Psoas muscle (tissue), 8 donors: ENCODE results near the gene PDGFC. TPM values are rescaled to one million over a fixed set of nuclear protein-coding genes. Genes with fewer than 3 reads are reported as not detected.

Source experiments
- ATAC-seq, 4 donors: fragments of 200-7000 bp; cut with Tn5 transposase; one replicate each; pipeline ENCODE4 v1.9.1; 2020; ENCODE audit warnings: moderate library complexity in 3 of 4, mild to moderate bottlenecking in 2 of 4
- DNase-seq, 2 donors: peaks; one replicate each; pipeline ENCODE4 v3.0.0-alpha.2; 2020
- H3K27ac ChIP-seq: fragments of 200-600 bp; one replicate; pipeline ENCODE4 v1.8.0; 2022
- H3K27me3 ChIP-seq, 3 donors: fragments of 200-600 bp in 1 of 3; one replicate each; pipeline versions ENCODE4 v1.6.1 to v1.8.0; 2013 to 2022; ENCODE audit warnings: low read length in 2 of 3, mild to moderate bottlenecking in 2 of 3, moderate library complexity in 1 of 3; ENCODE audit not compliant: insufficient read depth in 3 of 3
- H3K36me3 ChIP-seq, 2 donors: fragments of 200-600 bp in 1 of 2; one replicate each; pipeline versions ENCODE4 v1.6.1 to v1.8.0; 2013 to 2022; ENCODE audit warnings: low read depth in 1 of 2, mild to moderate bottlenecking in 1 of 2, moderate library complexity in 1 of 2; ENCODE audit not compliant: insufficient read depth in 1 of 2
- H3K4me1 ChIP-seq: fragments of 200-600 bp; one replicate; pipeline ENCODE4 v1.8.0; 2022
- H3K4me3 ChIP-seq: fragments of 200-600 bp; one replicate; pipeline ENCODE4 v1.8.0; 2022; ENCODE audit warnings: mild to moderate bottlenecking
- H3K9me3 ChIP-seq: fragments of 200-600 bp; one replicate; pipeline ENCODE4 v1.8.0; 2022
- WGBS, 3 donors: extraction: QIAGEN DNeasy Blood & Tissue Kit; methylation state at CpG; one replicate each; pipeline versions ENCODE4 v1.1.6 to v1.1.7; 2013; 5-methylcytosine and 5-hydroxymethylcytosine counted together
- intact Hi-C, 2 donors: fragments of 100-400 bp; cut with DNase I; formaldehyde crosslinking; loops; one replicate each; pipeline versions ENCODE4 v1.11.0 to v1.14.2; 2022
- polyA plus RNA-seq, 3 donors: library from polyadenylated mRNA; stranded (reverse); fragments of 200-250 nt; gene quantifications; one replicate each; pipeline ENCODE4 v1.2.3, GENCODE V29; 2013
- total RNA-seq, 4 donors: library from RNA; stranded (reverse); fragmentation: NEBNext Ultra II Directional in 2 of 4; extraction: Animal tissue kit (Norgen Biotek cat#: 25700) in 2 of 4; gene quantifications; one replicate each; pipeline versions ENCODE4 v1.2.1 to v1.2.4, GENCODE V29; 2021 to 2023
- TF ChIP-seq, protein P1 (sequence below): fragments of 200-600 bp; IDR thresholded peaks from one replicate; pipeline ENCODE4 v1.8.0; 2022; ENCODE audit warnings: antibody characterized with exemption
- donor health status: healthy with polysubstance abuse.
- donor health status: DM: no; HTN: no; CAD: no; lungs with moderate emphysema.
- donor health status: Bipolar disorder and iron deficiency.
- donor health status: healthy.
- donor health status: DM: yes; HTN: yes; CAD: no.
- donor health status: DM: no; HTN: no; CAD: no.
- donor health status: DM: no; HTN: no; CAD: no.
- donor health status: DM: yes; HTN: yes; CAD: no.

Gene PDGFC
- total and polyA plus RNA-seq, 7 donors, result 2.2 to 19.8 (median 6.3) TPM

DNA sequence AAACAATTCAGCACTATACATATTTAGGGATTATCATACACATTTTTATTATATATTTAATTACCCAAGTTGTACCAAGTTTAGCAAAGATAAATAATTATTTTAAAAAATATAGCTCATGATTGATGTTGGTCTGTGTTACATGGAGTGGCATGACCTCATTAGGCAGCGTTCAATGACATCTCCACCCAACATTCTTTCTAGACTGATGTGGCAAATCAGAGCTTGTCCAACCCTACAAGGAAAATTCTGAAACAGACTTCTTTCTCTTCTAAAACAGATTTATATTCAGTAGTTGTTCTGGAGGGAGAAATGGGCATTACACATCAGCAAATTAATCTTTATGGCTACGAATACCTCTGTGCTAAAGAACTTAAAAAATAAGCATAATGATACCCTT lies 189.7 kb downstream of the PDGFC start:
- Histone ChIP-seq H3K27ac (no peak overlapping the region), H3K4me3 (no peak overlapping the region), H3K4me1 (no peaks in the 10 kb centered on the region), H3K9me3 (no peaks in the 10 kb centered on the region), H3K27me3 (no peaks in the 10 kb centered on the region), H3K36me3 (no peaks in the 10 kb centered on the region)
- DNase-seq (no peak), ATAC-seq (no peak)
- 77 to 79% (median 79%) methylated on average over 2 of the region's 2 CpGs for WGBS, 3 donors
- TF ChIP-seq, protein P1, sequence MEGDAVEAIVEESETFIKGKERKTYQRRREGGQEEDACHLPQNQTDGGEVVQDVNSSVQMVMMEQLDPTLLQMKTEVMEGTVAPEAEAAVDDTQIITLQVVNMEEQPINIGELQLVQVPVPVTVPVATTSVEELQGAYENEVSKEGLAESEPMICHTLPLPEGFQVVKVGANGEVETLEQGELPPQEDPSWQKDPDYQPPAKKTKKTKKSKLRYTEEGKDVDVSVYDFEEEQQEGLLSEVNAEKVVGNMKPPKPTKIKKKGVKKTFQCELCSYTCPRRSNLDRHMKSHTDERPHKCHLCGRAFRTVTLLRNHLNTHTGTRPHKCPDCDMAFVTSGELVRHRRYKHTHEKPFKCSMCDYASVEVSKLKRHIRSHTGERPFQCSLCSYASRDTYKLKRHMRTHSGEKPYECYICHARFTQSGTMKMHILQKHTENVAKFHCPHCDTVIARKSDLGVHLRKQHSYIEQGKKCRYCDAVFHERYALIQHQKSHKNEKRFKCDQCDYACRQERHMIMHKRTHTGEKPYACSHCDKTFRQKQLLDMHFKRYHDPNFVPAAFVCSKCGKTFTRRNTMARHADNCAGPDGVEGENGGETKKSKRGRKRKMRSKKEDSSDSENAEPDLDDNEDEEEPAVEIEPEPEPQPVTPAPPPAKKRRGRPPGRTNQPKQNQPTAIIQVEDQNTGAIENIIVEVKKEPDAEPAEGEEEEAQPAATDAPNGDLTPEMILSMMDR, result no peak
- intact Hi-C loops, result no loop called here

DNA sequence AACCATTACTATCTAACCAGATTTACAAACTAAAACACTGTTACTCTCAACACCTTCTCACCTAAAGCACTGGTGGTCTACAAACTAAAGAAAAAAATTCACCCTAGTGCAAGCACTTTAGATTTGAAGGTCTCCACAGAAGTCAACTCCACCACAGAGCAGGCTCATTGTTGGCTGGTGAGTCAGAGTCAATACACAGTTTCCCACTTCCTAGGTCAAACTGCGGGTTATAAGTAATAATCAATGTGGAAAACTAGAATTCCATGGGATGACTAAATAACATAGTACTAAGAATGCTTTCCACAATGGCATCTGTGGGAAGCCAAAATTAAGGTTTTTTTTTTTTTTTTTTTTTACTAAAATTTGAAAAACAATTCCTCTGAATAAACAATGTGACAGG lies 191.8 kb downstream of the PDGFC start:
- 89 to 97% (median 94%) methylated on average over 1 of the region's 1 CpG for WGBS, 3 donors
- Histone ChIP-seq H3K36me3 (no peaks in the 10 kb centered on the region), H3K4me3 (no peak overlapping the region), H3K27me3 (no peaks in the 10 kb centered on the region), H3K9me3 (no peaks in the 10 kb centered on the region), H3K4me1 (peaks cover 5% of the 10 kb centered on the region), H3K27ac (no peak overlapping the region)
- no peak for ATAC-seq
- intact Hi-C loops, result loop anchor here in 1 of 2 donors (10.0 kb wide), 1 partner anchor 165 kb away; no protein-coding TSS in a partner anchor
- TF ChIP-seq, protein P1, result no peak
- no peak for DNase-seq

DNA sequence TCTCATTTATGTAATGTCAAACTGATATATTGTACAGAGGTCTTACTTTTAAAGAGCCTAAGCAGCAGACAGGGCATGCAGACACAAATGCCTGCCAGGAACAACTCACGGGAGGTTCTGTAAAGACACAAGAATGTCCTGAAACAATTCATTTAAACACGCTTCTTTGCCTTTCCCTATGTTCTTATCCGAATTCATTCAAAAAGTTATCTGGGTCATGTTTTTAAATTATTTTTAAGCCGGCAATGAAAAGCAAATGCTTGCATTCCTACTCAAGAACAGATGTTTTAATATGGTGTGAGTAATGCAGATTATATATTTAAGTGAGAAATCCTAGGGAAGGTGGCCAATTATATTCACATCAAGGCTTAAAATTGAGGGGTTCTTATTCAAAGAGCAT lies 192.6 kb downstream of the PDGFC start:
- DNase-seq (no peak), ATAC-seq (no peak)
- Histone ChIP-seq H3K4me3 (no peak overlapping the region), H3K27me3 (no peaks in the 10 kb centered on the region), H3K9me3 (no peaks in the 10 kb centered on the region), H3K36me3 (no peaks in the 10 kb centered on the region), H3K4me1 (peaks cover 11% of the 10 kb centered on the region), H3K27ac (no peak overlapping the region)
- WGBS, 3 donors, result 58 to 64% (median 61%) methylated on average over 4 of the region's 4 CpGs
- intact Hi-C loops, result loop anchor here in 1 of 2 donors (10.0 kb wide), 1 partner anchor 166 kb away; no protein-coding TSS in a partner anchor
- TF ChIP-seq, protein P1, result no peak

DNA sequence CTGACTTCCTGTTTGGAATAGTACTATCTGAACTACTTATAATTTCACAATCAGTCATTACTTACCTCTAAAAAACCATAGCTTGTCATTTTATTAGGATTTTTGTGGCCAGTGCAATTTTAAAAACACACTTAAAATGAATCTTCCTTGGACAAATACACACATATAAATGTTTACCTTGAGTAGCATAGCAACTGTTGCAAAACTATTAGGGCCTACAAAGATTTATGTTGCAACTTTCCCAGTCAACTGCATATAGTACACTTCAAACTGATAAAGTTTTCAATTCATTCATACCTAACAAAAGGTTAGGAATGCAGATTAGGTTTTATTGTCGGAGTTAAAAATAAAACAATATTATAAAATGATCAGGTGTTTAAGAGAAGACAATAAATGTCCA lies 193.0 kb downstream of the PDGFC start:
- no peak for ATAC-seq

More for the DNA sequence above, 193.0 kb downstream of the PDGFC start:
- TF ChIP-seq, protein P1, result no peak
- Histone ChIP-seq H3K27ac (no peak overlapping the region), H3K36me3 (no peaks in the 10 kb centered on the region), H3K4me3 (no peak overlapping the region), H3K27me3 (no peaks in the 10 kb centered on the region), H3K4me1 (peaks cover 15% of the 10 kb centered on the region), H3K9me3 (no peaks in the 10 kb centered on the region)
- intact Hi-C loops, result loop anchor here in 1 of 2 donors (10.0 kb wide), 1 partner anchor 166 kb away; no protein-coding TSS in a partner anchor
- DNase-seq, result no peak
- WGBS, 3 donors, result 47 to 65% (median 63%) methylated on average over 1 of the region's 1 CpG
